Measurements from ENCODE around the gene POLN. TPM values are rescaled to one million over a fixed set of nuclear protein-coding genes. Genes with fewer than 3 reads are reported as not detected.
A peak's percentile ranks its signal among the peaks of the same experiment; 100 is the strongest.

POLN gene
- polyA plus RNA-seq, 2 of the 4 experiments (the other 2 are of a cell fraction): 2.4 to 2.9 TPM

- TF ChIP-seq RNF2 (IDR thresholded peaks at IDR 0.05; ENCODE audit: borderline replicate concordance, low read depth): no peak
These were observed 176.6 kb downstream of the POLN start (continued) for GRCh38 chr4:2065106-2065930.

DNA sequence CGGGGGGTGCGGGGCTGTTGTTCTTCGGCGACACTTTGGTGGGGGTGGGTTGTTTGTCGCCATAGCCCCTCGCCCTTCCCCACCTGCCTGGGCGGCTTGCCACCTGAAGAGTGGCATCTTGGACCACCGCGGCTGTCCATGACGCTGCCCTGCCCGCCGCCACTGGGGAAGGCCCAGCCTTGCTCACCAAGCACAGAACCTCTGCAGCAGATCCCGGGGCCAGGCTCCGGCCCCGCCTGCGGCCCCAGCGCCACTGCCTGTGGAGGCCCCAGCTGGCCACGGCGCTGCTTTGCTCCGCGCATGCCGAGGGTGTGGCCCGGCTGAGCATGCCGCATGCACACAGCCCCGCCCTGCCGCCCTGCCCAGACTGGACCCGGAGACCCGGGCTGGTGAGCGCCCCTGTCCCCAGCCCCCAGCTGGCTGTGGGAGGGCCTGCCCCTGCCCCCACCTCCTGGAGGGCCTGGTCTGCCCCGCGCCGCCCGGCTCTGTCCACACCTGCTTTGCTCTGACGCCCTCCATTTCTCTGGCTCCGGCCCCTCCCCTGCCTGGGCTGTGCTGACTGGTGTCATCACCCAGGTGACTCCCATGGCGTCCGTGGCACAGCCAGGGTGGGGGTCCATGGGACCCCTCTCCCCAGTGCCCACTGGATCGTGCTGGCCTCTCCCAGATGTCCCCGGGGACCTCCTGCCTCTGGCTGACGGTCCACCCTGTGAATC lies 177.5 kb downstream of the POLN start:
- Histone ChIP-seq H3K27ac (no peak overlapping the region), H3K4me2 (no peak overlapping the region), H3K4me1 (peaks cover 11% of the 10 kb centered on the region; the same call in 1 of the 3 replicates), H3K9me3 (no peaks in the 10 kb centered on the region), H3K4me3 (no peak overlapping the region)
- CTCF ChIA-PET: no interaction called here
- DNase-seq (ENCODE audit: low read depth in 1 of 2, low spot score in 1 of 2) (no peak), ATAC-seq (peak in 1 of 2 experiments; percentile 52; a peak in 3 of 6 replicates), FAIRE-seq (no peak)
- 82% methylated on average over 6 of the region's 40 CpGs for whole genome bisulfite sequencing (ENCODE audit: missing lambda C conversion rate)
- POLR2A ChIA-PET: no interaction called here
- TF ChIP-seq CHD2 (IDR thresholded peaks at IDR 0.05; ENCODE audit: low read length, partially characterized antibody) (no peak), ZNF302 (CRISPR knock-in tag; IDR thresholded peaks at IDR 0.05) (no peak), EHMT2 (IDR thresholded peaks at IDR 0.05; ENCODE audit: low read depth) (no peak), HOXB13 (CRISPR knock-in tag; IDR thresholded peaks at IDR 0.05; ENCODE audit: low read depth) (no peak), POLR2AphosphoS2 (conservative IDR thresholded peaks at IDR 0.05; ENCODE audit: low read length) (no peak), POLR2A (IDR thresholded peaks at IDR 0.05; ENCODE audit: low read length) (no peak), PBX3 (IDR thresholded peaks at IDR 0.05) (no peak), ZC3H11A (IDR thresholded peaks at IDR 0.05) (no peak), HOXB5 (CRISPR knock-in tag; IDR thresholded peaks at IDR 0.05) (no peak)
- TF ChIP-seq, protein P1, sequence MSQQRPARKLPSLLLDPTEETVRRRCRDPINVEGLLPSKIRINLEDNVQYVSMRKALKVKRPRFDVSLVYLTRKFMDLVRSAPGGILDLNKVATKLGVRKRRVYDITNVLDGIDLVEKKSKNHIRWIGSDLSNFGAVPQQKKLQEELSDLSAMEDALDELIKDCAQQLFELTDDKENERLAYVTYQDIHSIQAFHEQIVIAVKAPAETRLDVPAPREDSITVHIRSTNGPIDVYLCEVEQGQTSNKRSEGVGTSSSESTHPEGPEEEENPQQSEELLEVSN (IDR thresholded peaks at IDR 0.05; ENCODE audit: borderline replicate concordance, low read depth): no peak

GRCh38 chr4:2063557-2064275 lies 178.2 kb downstream of the POLN start:
- no peak overlapping the region for H3K4me3 ChIP-seq
- H3K4me2 ChIP-seq: no peak overlapping the region
- DNase-seq (ENCODE audit: low read depth in 1 of 2, low spot score in 1 of 2) (no peak), ATAC-seq (no peak), FAIRE-seq (no peak)
- TF ChIP-seq ZC3H11A (IDR thresholded peaks at IDR 0.05): no peak
- TF ChIP-seq, protein P2, sequence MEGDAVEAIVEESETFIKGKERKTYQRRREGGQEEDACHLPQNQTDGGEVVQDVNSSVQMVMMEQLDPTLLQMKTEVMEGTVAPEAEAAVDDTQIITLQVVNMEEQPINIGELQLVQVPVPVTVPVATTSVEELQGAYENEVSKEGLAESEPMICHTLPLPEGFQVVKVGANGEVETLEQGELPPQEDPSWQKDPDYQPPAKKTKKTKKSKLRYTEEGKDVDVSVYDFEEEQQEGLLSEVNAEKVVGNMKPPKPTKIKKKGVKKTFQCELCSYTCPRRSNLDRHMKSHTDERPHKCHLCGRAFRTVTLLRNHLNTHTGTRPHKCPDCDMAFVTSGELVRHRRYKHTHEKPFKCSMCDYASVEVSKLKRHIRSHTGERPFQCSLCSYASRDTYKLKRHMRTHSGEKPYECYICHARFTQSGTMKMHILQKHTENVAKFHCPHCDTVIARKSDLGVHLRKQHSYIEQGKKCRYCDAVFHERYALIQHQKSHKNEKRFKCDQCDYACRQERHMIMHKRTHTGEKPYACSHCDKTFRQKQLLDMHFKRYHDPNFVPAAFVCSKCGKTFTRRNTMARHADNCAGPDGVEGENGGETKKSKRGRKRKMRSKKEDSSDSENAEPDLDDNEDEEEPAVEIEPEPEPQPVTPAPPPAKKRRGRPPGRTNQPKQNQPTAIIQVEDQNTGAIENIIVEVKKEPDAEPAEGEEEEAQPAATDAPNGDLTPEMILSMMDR (IDR thresholded peaks at IDR 0.05): no peak
- no peak for TF ChIP-seq NPAS2 (CRISPR knock-in tag; IDR thresholded peaks at IDR 0.05; ENCODE audit: borderline replicate concordance)
- no peak for TF ChIP-seq MAX (IDR thresholded peaks at IDR 0.05)
- TF ChIP-seq EHF (CRISPR knock-in tag; IDR thresholded peaks at IDR 0.05): no peak
- no peak for TF ChIP-seq REST (IDR thresholded peaks at IDR 0.05)
- TF ChIP-seq, protein P3, sequence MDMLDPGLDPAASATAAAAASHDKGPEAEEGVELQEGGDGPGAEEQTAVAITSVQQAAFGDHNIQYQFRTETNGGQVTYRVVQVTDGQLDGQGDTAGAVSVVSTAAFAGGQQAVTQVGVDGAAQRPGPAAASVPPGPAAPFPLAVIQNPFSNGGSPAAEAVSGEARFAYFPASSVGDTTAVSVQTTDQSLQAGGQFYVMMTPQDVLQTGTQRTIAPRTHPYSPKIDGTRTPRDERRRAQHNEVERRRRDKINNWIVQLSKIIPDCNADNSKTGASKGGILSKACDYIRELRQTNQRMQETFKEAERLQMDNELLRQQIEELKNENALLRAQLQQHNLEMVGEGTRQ (IDR thresholded peaks at IDR 0.05): no peak
- no peak for TF ChIP-seq RFX5 (IDR thresholded peaks at IDR 0.05)
- TF ChIP-seq TFCP2L1 (CRISPR knock-in tag; IDR thresholded peaks at IDR 0.05): no peak
- WGBS (ENCODE audit: missing lambda C conversion rate): 97% methylated on average over 20 of the region's 53 CpGs
- H3K4me1 ChIP-seq: peaks cover 11% of the 10 kb centered on the region; the same call in 1 of the 3 replicates
- H3K27ac ChIP-seq: no peak overlapping the region
- ChIA-PET POLR2A (no interaction called here), CTCF (interaction anchor here (1.1 kb wide), 1 partner anchor 20 kb away, joined by 3 read pairs; no protein-coding TSS in a partner anchor)
- H3K9me3 ChIP-seq: no peaks in the 10 kb centered on the region
